Esophagus muscularis mucosa (tissue), 4 donors: Measurements from ENCODE around the gene ARRB2. TPM values are rescaled to one million over a fixed set of nuclear protein-coding genes. Genes with fewer than 3 reads are reported as not detected.

Experiments
- DNase-seq: peaks from one replicate; pipeline ENCODE4 v3.0.0-alpha.2; 2017; ENCODE audit errors: extremely low spot score
- H3K27ac ChIP-seq, 4 donors: fragments of 200-600 bp; sonication (generic); replicated peaks in 1 of 4; 1 replicate in 3 of 4; 2 replicates in 1 of 4; pipeline ENCODE4 v1.5.1; 2016 to 2019; ENCODE audit warnings: mild to moderate bottlenecking in 1 of 4
- H3K27me3 ChIP-seq, 4 donors: fragments of 200-600 bp; sonication (generic); one replicate each; pipeline versions ENCODE4 v1.5.1 to v1.6.0; 2016 to 2019
- H3K36me3 ChIP-seq, 4 donors: fragments of 200-600 bp; sonication (generic); one replicate each; pipeline ENCODE4 v1.5.1; 2016 to 2019
- H3K4me1 ChIP-seq, 4 donors: fragments of 200-600 bp; sonication (generic); one replicate each; pipeline ENCODE4 v1.5.1; 2016 to 2019
- H3K4me3 ChIP-seq, 4 donors: fragments of 200-600 bp; sonication (generic); 1 replicate in 2 of 4; 2 replicates in 2 of 4; pipeline ENCODE4 v1.5.1; 2016 to 2019; ENCODE audit warnings: mild to moderate bottlenecking in 4 of 4, moderate library complexity in 1 of 4
- H3K9me3 ChIP-seq, 4 donors: fragments of 200-600 bp; sonication (generic); 1 replicate in 3 of 4; 2 replicates in 1 of 4; pipeline ENCODE4 v1.5.1; 2016 to 2019
- CTCF ChIP-seq, 3 experiments: fragments of 200-600 bp in 2 of 3; fragments of 450-650 bp in 1 of 3; sonication (generic) in 2 of 3; IDR thresholded peaks; one replicate each; pipeline ENCODE4 v1.5.1; 2017 to 2019; ENCODE audit warnings: antibody characterized with exemption in 3 of 3, mild to moderate bottlenecking in 2 of 3, moderate library complexity in 1 of 3
- EP300 ChIP-seq: sonication (generic); formaldehyde crosslinking; IDR thresholded peaks from one replicate; pipeline ENCODE4 v1.6.1; 2017; ENCODE audit warnings: antibody characterized with exemption
- POLR2A ChIP-seq: fragments of 450-650 bp; IDR thresholded peaks from one replicate; pipeline ENCODE4 v1.6.1; 2017; ENCODE audit warnings: antibody characterized with exemption, moderate library complexity, mild to moderate bottlenecking, low read depth
- POLR2AphosphoS5 ChIP-seq, 2 donors: sonication (generic); formaldehyde crosslinking; IDR thresholded peaks; one replicate each; pipeline ENCODE4 v1.6.1; 2017; ENCODE audit warnings: antibody characterized with exemption in 2 of 2
- WGBS: methylation state at CpG from one replicate; pipeline ENCODE4 v1.1.5; 2018; 5-methylcytosine and 5-hydroxymethylcytosine counted together
- intact Hi-C: fragments of 100-400 bp; cut with DNase I; formaldehyde crosslinking; loops from one replicate; pipeline ENCODE4 v1.15.1; 2023
- total RNA-seq, 4 donors: library from RNA; depleted of rRNA; stranded (reverse); fragments of >200 nt; gene quantifications; one replicate each; pipeline versions ENCODE4 v1.1.0 to v1.2.1, GENCODE V29; 2016

ARRB2 gene
- total RNA-seq, 4 donors from 2014 or later: 25.4 to 41.4 (median 31.4) TPM

GRCh38 chr17:4753392-4753791, 43.0 kb downstream of the ARRB2 start:
- Histone ChIP-seq H3K27me3 (peaks cover 0 to 69% (median 3%) of the 10 kb centered on the region in 4 donors), H3K27ac (no peak overlapping the region), H3K4me3 (no peak overlapping the region), H3K9me3 (no peaks in the 10 kb centered on the region), H3K4me1 (no peaks in the 10 kb centered on the region), H3K36me3 (no peaks in the 10 kb centered on the region)
- 81% methylated on average over 1 of the region's 1 CpG for WGBS
- no peak for TF ChIP-seq POLR2AphosphoS5 (IDR thresholded peaks at IDR 0.05)
- TF ChIP-seq EP300: no peak
- no peak for TF ChIP-seq CTCF (IDR thresholded peaks at IDR 0.05)
- TF ChIP-seq POLR2A: no peak
- intact Hi-C loops: no loop called here
- no peak for DNase-seq

- intact Hi-C loops: no loop called here
Measured at GRCh38 chr17:4759776-4760236, 49.4 kb downstream of the ARRB2 start.

GRCh38 chr17:4764595-4764994, 54.2 kb downstream of the ARRB2 start:
- H3K4me1 ChIP-seq: no peaks in the 10 kb centered on the region
- no peak overlapping the region for H3K27ac ChIP-seq
- no peaks in the 10 kb centered on the region for H3K9me3 ChIP-seq
- H3K36me3 ChIP-seq: no peaks in the 10 kb centered on the region
- no peak for TF ChIP-seq POLR2A
- TF ChIP-seq CTCF (IDR thresholded peaks at IDR 0.05): no peak
- peak in 1 of 2 donors; percentile 17 for TF ChIP-seq POLR2AphosphoS5 (IDR thresholded peaks at IDR 0.05)
- TF ChIP-seq EP300: no peak
- intact Hi-C loops: no loop called here
- no peak overlapping the region for H3K4me3 ChIP-seq
- H3K27me3 ChIP-seq: peaks cover 0 to 16% (median 0%) of the 10 kb centered on the region in 4 donors
- DNase-seq: no peak
- 43% methylated on average over 3 of the region's 3 CpGs for WGBS

More at GRCh38 chr17:4759776-4760236, 49.4 kb downstream of the ARRB2 start:
- Histone ChIP-seq H3K27me3 (peaks cover 0 to 28% (median 3%) of the 10 kb centered on the region in 4 donors), H3K36me3 (no peaks in the 10 kb centered on the region), H3K9me3 (no peaks in the 10 kb centered on the region), H3K4me1 (no peaks in the 10 kb centered on the region), H3K4me3 (no peak overlapping the region), H3K27ac (no peak overlapping the region)
- DNase-seq: no peak
- WGBS: 75% methylated on average over 10 of the region's 10 CpGs
- TF ChIP-seq EP300 (no peak), POLR2A (no peak), CTCF (IDR thresholded peaks at IDR 0.05) (no peak), POLR2AphosphoS5 (IDR thresholded peaks at IDR 0.05) (no peak)

GRCh38 chr17:4766201-4766600, 55.8 kb downstream of the ARRB2 start:
- no peak overlapping the region for H3K4me3 ChIP-seq
- H3K27ac ChIP-seq: peak overlapping the region; percentile 2 to 51 (median 32)
- H3K9me3 ChIP-seq: no peaks in the 10 kb centered on the region
- peaks cover 0 to 6% (median 0%) of the 10 kb centered on the region in 4 donors for H3K27me3 ChIP-seq
- no peak for DNase-seq
- intact Hi-C loops: no loop called here
- H3K36me3 ChIP-seq: no peaks in the 10 kb centered on the region
- H3K4me1 ChIP-seq: no peaks in the 10 kb centered on the region
- WGBS: 67% methylated on average over 3 of the region's 3 CpGs
- TF ChIP-seq POLR2A (no peak), EP300 (no peak), CTCF (IDR thresholded peaks at IDR 0.05) (no peak), POLR2AphosphoS5 (IDR thresholded peaks at IDR 0.05) (no peak)

- no peak for TF ChIP-seq POLR2AphosphoS5 (IDR thresholded peaks at IDR 0.05)
- TF ChIP-seq EP300: no peak
- no peak for TF ChIP-seq POLR2A
- no peak for TF ChIP-seq CTCF (IDR thresholded peaks at IDR 0.05)
- Histone ChIP-seq H3K36me3 (no peaks in the 10 kb centered on the region), H3K4me1 (no peaks in the 10 kb centered on the region), H3K9me3 (no peaks in the 10 kb centered on the region), H3K27me3 (peaks cover 0 to 11% (median 0%) of the 10 kb centered on the region in 4 donors), H3K4me3 (no peak overlapping the region), H3K27ac (peak overlapping the region in 1 of 4 donors; percentile 39)
- 61% methylated on average over 8 of the region's 9 CpGs for WGBS
- DNase-seq: no peak
- intact Hi-C loops: no loop called here
Measured at GRCh38 chr17:4766723-4767122, 56.3 kb downstream of the ARRB2 start.
